HFFc6 (cell line): ENCODE measurements around the gene PHLDA1. TPM values are rescaled to one million over a fixed set of nuclear protein-coding genes. Genes with fewer than 3 reads are reported as not detected.

ENCODE experiments used
- DNase-seq: peaks from one replicate; pipeline ENCODE4 v3.0.0-alpha.2; 2018
- H3K27ac Mint-ChIP-seq: 2 replicates; pipeline ENCODE4 v1.8.0; 2020; ENCODE audit warnings: mild to moderate bottlenecking, mixed read lengths
- H3K27me3 Mint-ChIP-seq: 2 replicates; pipeline ENCODE4 v1.8.0; 2021; ENCODE audit warnings: mild to moderate bottlenecking, moderate library complexity, mixed read lengths; ENCODE audit not compliant: insufficient read depth
- H3K36me3 Mint-ChIP-seq: 2 replicates; pipeline ENCODE4 v1.8.0; 2021; ENCODE audit warnings: low read depth, mixed read lengths
- H3K4me1 Mint-ChIP-seq: 2 replicates; pipeline ENCODE4 v1.8.0; 2020; ENCODE audit warnings: low read depth, mixed read lengths
- H3K4me3 Mint-ChIP-seq: 2 replicates; pipeline ENCODE4 v1.8.0; 2020; ENCODE audit warnings: mild to moderate bottlenecking, moderate library complexity, mixed read lengths
- H3K9me3 Mint-ChIP-seq: 2 replicates; pipeline ENCODE4 v1.8.0; 2020; ENCODE audit warnings: mild to moderate bottlenecking, mixed read lengths
- total RNA-seq, 6 experiments: library from RNA; stranded (reverse); fragmentation: NEBNext Ultra II Directional; extraction: Animal tissue kit (Norgen Biotek cat#: 25700); gene quantifications; 2 replicates in 1 of 6; 3 replicates in 5 of 6; pipeline ENCODE4 v1.2.3, GENCODE V29; 2021
- TF ChIP-seq, protein P1 (sequence below): fragments of 200-600 bp; sonication (generic); IDR thresholded peaks from 2 replicates; pipeline ENCODE4 v1.5.0; 2021; ENCODE audit warnings: antibody characterized with exemption, mild to moderate bottlenecking

The PHLDA1 gene
- total RNA-seq, 6 experiments from 2014 or later = 49.2 to 81.5 (median 76.2) TPM

DNA sequence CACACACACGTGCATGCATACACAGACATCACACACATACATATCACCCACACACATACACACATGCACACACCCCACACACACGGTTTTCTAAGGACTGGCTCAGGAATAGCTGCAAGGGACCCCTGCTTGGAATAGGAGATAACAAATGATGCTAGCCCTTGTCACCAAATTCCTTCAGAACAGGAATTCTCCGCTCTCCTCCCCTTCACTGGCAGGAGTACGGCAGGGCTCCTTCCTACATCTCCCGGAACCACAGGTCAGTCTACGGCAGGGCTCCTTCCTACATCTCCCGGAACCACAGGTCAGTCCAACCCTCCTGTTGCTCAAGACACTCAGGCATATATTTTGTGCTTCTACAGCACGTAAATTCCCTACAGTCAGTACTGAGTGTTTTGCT, 23.9 kb downstream of the PHLDA1 start:
- no peak for DNase-seq
- H3K27me3 Mint-ChIP-seq = no peaks in the 10 kb centered on the region
- TF ChIP-seq, protein P1, sequence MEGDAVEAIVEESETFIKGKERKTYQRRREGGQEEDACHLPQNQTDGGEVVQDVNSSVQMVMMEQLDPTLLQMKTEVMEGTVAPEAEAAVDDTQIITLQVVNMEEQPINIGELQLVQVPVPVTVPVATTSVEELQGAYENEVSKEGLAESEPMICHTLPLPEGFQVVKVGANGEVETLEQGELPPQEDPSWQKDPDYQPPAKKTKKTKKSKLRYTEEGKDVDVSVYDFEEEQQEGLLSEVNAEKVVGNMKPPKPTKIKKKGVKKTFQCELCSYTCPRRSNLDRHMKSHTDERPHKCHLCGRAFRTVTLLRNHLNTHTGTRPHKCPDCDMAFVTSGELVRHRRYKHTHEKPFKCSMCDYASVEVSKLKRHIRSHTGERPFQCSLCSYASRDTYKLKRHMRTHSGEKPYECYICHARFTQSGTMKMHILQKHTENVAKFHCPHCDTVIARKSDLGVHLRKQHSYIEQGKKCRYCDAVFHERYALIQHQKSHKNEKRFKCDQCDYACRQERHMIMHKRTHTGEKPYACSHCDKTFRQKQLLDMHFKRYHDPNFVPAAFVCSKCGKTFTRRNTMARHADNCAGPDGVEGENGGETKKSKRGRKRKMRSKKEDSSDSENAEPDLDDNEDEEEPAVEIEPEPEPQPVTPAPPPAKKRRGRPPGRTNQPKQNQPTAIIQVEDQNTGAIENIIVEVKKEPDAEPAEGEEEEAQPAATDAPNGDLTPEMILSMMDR = no peak
- H3K36me3 Mint-ChIP-seq = peaks cover 13% of the 10 kb centered on the region; the same call in 1 of the 2 replicates
- H3K4me3 Mint-ChIP-seq = no peak overlapping the region
- H3K27ac Mint-ChIP-seq = no peak overlapping the region
- peaks cover 6% of the 10 kb centered on the region; the same call in 1 of the 2 replicates for H3K9me3 Mint-ChIP-seq
- H3K4me1 Mint-ChIP-seq = peaks cover 35% of the 10 kb centered on the region

DNA sequence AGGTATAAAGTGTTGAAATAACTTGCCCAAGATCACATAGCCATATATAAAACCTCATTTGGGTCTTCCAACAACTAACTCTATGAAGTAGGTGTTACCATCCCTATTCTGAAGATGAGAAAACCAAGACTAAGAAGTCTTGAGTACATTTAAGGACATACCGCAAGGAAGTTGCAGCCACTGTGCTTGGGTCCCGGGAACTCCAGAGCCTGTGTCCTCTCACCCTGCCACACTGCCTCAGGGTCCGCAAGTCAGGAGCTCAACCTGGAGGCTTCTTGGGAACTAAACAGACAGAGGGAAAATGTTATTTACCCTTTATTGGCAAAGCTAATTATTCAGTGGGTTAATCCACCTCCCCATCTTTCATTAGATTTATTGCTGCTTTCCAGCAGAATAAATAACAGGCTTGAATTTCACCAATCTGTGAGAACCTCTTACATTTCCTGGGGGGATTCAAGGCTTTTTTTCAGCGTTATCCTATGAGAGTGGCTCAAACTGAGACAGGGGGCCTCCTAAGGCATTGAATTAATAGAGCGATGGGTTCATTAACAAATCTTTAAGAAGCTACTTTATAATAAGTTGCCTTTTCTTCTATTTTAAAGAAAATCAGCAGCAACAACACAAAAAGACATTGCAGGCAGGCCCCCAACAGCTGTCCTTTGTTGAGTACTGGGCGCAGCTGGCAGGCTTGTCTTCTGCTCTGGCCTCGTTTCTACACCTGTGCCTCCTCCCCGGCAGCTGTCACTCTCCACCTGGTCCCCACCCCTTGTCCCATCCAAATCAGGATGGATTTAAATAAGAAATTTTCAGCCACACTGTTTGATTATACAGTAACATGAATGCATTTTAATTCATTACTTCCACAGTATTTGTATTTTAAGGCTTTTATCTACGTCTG, 25.3 kb downstream of the PHLDA1 start:
- Mint-ChIP-seq H3K27me3 (no peaks in the 10 kb centered on the region), H3K4me1 (peaks cover 27% of the 10 kb centered on the region), H3K9me3 (peaks cover 6% of the 10 kb centered on the region; the same call in 1 of the 2 replicates), H3K36me3 (peaks cover 13% of the 10 kb centered on the region; the same call in 1 of the 2 replicates), H3K4me3 (no peak overlapping the region), H3K27ac (no peak overlapping the region)
- DNase-seq = no peak
- TF ChIP-seq, protein P1 = no peak

DNA sequence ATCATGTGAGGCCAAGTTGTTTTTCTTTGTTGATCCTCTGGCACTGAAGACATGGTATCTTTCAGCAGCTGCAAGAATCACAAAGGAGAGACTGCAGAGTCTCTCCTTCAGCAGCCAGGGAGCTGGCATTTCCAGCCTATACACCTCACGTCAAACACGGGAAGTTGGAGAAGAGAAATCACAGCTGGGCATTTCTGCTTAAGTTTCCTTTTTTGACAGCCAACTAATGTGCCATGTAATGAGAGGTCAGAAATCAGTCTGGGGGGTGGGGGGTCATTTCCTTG, 28.3 kb downstream of the PHLDA1 start:
- no peak overlapping the region for H3K27ac Mint-ChIP-seq
- peaks cover 6% of the 10 kb centered on the region; the same call in 1 of the 2 replicates for H3K9me3 Mint-ChIP-seq
- H3K4me1 Mint-ChIP-seq = peaks cover 32% of the 10 kb centered on the region
- H3K27me3 Mint-ChIP-seq = no peaks in the 10 kb centered on the region
- H3K36me3 Mint-ChIP-seq = peaks cover 13% of the 10 kb centered on the region; the same call in 1 of the 2 replicates
- no peak overlapping the region for H3K4me3 Mint-ChIP-seq
- DNase-seq = no peak
- TF ChIP-seq, protein P1 = no peak

DNA sequence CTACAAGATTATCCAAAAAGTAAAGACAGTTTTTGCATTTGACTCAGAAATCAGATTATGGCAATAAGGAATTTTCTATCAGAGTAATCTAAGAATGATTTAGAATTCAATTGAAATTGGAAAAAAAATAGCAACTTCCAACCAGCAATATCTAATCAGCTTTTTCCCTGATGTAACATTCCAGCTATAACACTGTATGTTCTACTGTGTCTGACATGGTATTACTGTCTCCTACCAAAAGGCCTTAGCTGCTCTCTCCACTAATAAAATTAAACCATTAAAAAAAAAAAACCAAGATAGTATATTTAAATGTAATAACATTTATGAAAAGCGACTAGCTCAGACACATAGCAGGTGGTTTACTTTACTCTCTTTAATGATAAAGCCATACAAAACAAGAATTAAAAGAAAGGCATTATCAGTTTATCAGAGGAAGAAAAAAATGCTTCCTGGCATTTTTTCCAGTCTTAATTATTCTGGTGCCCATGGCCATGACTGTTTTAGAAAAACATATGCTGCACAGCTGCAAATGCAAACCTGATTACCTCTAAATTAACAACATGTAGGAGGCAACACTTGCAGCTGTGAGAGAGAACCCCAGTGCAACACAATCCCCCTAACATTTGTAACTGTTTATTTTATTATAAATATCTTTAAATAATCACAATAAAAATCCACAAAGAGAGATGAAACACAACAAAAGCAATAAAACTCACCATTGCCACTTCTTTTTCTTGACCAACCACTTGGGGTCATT, 28.8 kb downstream of the PHLDA1 start:
- Mint-ChIP-seq H3K27ac (no peak overlapping the region), H3K36me3 (peaks cover 13% of the 10 kb centered on the region; the same call in 1 of the 2 replicates), H3K27me3 (no peaks in the 10 kb centered on the region), H3K4me3 (no peak overlapping the region), H3K4me1 (peaks cover 37% of the 10 kb centered on the region), H3K9me3 (peaks cover 6% of the 10 kb centered on the region; the same call in 1 of the 2 replicates)
- TF ChIP-seq, protein P1 = no peak
- no peak for DNase-seq

DNA sequence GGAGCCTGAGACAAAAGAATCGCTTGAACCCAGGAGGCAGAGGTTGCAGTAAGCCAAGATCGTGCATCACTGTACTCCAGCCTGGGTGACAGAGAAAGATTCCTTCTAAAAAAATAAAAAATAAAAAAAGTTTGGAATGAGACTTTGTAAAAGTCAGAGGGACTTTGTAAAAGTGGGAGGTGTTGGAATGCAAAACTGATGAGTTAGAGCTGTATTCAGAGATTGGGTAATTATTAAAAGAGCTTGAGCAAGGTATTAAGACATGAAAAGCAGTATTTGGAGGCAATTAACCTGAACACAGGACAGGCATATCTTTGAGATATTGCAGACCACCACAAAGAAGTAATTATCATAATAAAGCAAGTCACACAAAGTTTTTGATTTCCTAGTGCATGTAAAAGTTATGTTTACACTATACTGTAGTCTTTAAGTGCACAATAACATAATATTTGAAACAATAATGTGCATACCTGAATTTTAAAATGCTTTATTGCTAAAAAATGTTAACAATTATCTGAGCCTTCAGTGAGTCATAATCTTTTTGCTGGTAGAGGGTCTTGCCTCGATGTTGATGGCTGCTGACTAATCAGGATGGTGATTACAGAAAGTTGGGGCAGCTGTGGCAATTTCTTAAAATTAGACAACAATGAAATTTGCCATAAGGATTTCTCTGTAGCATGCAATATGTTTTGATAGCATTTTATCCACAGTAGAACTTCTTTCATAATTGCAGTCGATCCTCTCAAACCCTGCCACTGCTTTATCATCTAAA, 33.1 kb downstream of the PHLDA1 start:
- H3K4me1 Mint-ChIP-seq = peaks cover 70% of the 10 kb centered on the region
- DNase-seq = no peak

More for the DNA sequence above, 33.1 kb downstream of the PHLDA1 start:
- H3K9me3 Mint-ChIP-seq = no peaks in the 10 kb centered on the region
- TF ChIP-seq, protein P1 = no peak
- H3K27ac Mint-ChIP-seq = peak overlapping the region; percentile 67
- H3K27me3 Mint-ChIP-seq = no peaks in the 10 kb centered on the region
- H3K4me3 Mint-ChIP-seq = no peak overlapping the region
- 0 out of 2 replicates have a peak, but pooled peaks cover 2% of the 10 kb centered on the region for H3K36me3 Mint-ChIP-seq
